Measurements from ENCODE around the gene C10orf67.
A peak's percentile ranks its signal among the peaks of the same experiment; 100 is the strongest.
"Not testable (repeated sequence)": the region's sequence is repeated elsewhere in the genome, so short reads cannot be mapped to it uniquely, and the experiment has no call there.

The C10orf67 gene

DNA sequence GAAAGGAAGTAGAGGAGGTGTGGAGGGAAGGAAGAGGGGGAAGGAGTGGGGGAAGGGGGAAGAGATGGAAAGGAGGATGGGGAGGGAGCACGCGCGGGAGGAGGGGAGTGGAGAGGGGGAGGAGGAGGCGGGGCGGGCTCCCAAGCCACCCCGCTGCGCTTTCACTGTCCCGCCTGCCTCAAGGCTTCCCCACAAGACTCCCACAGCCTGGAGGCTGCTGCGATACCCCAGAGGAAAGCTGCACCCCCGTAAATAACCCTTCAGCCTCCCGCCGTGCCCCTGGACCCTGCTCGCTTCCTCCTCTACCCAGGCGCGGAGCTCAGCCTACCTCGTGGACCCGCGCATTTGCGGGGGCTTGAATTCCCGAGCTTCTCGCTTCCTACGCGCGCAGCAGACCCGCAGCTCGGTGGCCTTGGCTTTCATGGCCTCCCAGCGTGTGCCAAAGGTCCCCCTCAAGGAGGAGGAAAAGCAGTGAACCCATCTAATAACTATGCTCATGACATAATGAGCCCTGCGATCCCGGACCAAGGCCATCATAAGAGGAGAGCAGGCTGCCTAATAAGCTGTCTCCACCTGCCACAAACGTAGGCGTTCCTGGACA lies at the start of gene C10orf67:
Gene C10orf67 (minus strand): TSS at position 557 of the 601 bp plus-strand sequence. CDS start 23 bp downstream, at position 534.
- peak; percentile 31 for DNase-seq

DNA sequence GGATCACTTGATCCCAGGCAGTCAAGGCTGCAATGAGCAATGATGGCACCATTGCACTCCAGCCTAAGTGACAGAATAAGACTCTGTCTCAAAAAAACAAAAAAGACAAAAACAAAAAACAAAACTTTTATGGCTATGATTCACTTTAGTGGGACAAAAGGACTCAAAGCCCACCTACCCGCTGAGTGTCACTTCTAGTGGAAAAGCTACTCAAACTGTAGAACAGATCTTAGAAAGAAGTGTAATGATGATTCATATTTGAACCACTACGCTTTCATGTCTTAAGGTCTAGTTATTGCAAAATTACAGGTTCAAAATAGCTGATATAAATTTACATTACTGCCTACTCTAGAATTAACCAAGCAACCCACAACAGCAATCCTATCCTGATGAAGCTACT lies 47.2 kb upstream of the C10orf67 start:
- no peak for DNase-seq

GRCh38 chr10:23390809-23391208 lies 46.2 kb upstream of the C10orf67 start:
- no peak for DNase-seq

DNA sequence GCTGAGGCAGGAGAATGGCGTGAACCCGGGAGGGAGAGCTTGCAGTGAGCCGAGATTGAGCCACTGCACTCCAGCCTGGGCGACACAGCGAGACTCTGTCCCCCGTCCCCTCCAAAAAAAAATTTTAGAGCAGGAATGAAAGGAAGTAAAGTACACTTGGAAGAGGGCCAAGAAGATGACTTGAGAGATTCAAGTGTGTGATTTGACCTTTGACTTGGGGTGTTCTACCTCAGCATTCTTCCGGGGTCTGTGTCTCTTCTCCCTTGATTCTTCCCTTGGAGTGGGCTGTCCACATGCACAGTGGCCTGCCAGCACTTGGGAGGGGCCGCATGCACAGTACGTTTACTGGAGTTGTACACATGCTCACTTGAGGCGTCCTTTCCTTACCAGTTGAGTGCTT lies 45.8 kb upstream of the C10orf67 start:
- DNase-seq: not testable (repeated sequence)

- not testable (repeated sequence) for DNase-seq
Observed at GRCh38 chr10:23387516-23387915, 42.9 kb upstream of the C10orf67 start.

GRCh38 chr10:23386052-23386451 lies 41.5 kb upstream of the C10orf67 start:
- DNase-seq: no peak

GRCh38 chr10:23384364-23384763 lies 39.8 kb upstream of the C10orf67 start:
- no peak for DNase-seq

GRCh38 chr10:23383637-23384036 lies 39.0 kb upstream of the C10orf67 start:
- DNase-seq: no peak

GRCh38 chr10:23381298-23382040 lies 36.9 kb upstream of the C10orf67 start:
- DNase-seq: no peak

- DNase-seq: no peak
Observed at GRCh38 chr10:23379686-23380085, 35.1 kb upstream of the C10orf67 start.

GRCh38 chr10:23376229-23376655 lies 31.6 kb upstream of the C10orf67 start:
- no peak for DNase-seq

DNA sequence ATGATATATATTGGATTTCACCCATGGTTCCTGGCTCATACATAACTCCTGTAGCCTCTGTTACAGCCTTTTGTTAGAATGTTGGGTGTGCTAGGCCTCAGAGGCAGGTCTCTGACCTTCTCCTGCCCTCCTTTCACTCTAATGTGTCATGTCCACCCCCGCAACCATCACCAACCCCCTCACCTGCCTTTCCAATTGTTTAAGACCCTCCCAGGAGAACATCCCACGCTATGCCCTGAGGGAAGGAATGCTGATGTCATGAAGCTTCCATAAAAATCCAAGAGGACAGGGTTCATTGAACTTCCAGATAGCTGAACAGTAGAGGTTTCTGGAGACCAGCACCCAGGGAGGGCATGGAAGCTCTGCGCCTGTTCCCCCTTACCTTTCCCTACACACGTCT lies 30.8 kb upstream of the C10orf67 start:
- no peak for DNase-seq

DNA sequence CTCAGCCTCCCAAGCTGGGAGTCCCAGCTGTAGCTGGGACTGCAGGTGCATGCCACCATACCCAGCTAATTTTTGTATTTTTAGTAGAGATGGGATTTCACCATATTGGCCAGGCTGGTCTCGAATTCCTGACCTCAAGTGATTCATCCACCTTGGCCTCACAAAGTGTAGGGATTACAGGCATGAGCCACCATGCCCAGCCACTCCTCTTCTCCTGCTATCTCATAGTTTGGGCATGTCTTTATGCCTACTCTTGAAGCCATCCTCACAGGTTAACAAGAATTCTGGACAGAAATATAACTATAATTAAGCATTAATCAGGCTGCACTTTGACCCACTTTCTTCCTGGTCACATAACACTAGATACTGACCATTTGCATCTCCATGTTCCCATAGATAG lies 28.6 kb upstream of the C10orf67 start:
- no peak for DNase-seq

DNA sequence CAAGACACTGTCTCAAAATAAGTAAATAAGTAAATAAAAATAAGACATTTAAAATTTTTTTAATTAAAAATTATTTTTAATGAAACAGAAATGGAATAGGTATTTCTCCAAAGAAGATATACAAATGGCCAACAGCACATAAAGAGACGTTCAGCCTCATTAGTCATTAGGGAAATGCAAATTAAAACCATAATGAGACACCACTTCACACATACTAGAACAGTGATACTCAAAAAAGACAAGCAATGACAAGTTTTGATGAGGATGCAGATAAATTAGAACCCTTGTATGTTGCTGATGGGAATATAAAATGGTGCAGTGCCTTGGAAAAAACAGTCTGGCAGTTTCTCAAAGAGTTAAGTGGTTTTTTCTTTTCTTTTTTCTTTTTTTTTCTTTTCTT lies 26.5 kb upstream of the C10orf67 start:
- DNase-seq: no peak

GRCh38 chr10:23370106-23370505 lies 25.5 kb upstream of the C10orf67 start:
- no peak for DNase-seq

- DNase-seq: no peak
Observed at GRCh38 chr10:23368816-23369640, 24.4 kb upstream of the C10orf67 start.

DNA sequence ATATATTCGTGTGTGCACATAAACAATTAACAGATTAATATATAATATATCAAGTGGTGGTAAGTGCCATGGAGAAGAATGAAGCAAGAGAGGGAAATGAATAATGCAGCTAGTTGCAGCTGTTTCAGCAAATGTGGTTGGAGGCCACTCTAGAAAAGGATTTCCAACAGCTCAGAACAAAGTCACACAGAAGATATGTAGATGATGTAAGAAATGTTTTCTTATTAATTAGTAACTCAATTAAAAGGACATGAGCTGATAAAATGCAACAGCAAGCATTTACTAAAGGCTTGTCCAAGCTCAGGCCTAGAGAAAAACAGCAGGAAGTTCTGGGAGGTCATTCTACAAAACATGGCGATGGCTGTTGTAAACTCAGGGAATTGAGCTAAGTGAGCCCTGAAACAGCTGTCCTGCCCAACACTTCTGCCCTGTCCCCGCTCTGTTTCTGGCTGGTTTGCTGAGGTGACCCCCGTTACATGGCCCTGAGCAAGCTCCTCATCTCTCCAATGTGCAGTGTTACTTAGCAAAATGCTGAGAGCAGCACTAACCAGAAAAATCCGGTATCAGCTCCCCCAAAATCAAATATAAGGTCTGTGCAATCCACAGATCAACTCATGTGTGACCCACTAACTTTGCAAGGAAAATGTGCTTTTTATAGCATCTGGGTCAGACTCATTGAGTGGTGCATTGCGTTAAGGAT lies 23.4 kb upstream of the C10orf67 start:
- DNase-seq: no peak

DNA sequence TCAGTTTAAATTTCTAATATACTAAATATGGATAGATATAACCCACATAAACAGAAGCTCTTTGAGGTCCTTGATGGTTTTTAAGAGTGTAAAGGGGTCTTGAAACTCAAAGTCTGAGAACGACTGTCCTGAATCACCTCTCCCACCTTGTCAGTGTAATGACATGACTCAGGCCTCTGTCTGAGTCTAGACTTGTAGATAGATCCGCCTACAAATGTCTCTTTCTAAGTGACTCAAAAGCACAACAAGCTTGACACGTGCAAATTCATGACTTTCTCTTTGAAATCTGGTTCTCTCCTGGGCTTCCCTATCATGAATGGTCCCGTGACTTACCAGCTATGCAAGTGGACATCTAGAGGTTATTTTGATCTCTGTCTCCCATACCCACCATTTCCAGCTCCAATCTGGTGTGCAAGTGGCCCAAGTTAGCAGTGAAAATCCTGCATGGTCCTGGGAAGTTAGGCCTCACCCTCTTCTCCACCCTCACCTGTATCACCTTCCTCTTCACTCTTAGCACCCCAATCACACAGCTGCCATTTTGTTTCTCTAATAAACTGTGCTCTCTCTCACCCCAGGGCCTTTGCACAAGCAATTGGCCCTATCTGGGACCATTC lies 20.9 kb upstream of the C10orf67 start:
- DNase-seq: not testable (repeated sequence)

DNA sequence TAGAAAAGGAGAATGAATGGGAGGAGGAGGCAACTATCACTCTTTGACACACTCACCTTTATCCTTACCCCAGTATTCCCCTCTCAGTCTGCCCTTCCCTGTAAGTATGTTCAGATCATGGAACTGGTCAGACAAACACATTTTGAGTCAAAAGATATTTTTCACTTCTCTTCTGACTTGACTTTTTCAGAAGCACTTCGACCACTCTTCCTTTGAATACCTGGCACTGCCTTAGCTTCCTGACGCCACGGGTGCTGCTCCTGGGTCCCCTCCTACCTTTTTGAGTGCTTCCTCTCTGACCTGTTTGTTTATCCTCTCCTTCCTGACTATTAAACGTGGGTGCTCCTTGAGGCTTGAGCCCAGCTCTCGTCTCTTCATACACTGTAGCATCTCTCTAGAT lies 19.8 kb upstream of the C10orf67 start:
- DNase-seq: no peak

DNA sequence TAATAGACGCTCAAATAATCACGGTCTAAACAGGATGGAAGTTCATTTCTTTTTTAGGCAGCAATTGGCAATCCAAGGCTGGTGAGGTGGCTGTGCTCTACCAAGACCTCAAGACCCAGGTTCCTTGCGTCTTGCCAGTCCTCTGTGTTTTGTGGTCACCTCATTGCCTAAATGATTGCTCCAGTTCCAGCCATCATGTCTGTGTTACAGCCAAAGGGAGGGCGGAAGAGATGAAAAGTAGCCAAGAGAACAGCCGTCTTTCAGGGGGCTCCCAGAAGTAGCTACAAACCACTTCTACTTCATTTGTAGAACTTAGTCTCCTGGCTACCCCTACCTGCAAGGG lies 19.2 kb upstream of the C10orf67 start:
- peak; percentile 28 for DNase-seq

DNA sequence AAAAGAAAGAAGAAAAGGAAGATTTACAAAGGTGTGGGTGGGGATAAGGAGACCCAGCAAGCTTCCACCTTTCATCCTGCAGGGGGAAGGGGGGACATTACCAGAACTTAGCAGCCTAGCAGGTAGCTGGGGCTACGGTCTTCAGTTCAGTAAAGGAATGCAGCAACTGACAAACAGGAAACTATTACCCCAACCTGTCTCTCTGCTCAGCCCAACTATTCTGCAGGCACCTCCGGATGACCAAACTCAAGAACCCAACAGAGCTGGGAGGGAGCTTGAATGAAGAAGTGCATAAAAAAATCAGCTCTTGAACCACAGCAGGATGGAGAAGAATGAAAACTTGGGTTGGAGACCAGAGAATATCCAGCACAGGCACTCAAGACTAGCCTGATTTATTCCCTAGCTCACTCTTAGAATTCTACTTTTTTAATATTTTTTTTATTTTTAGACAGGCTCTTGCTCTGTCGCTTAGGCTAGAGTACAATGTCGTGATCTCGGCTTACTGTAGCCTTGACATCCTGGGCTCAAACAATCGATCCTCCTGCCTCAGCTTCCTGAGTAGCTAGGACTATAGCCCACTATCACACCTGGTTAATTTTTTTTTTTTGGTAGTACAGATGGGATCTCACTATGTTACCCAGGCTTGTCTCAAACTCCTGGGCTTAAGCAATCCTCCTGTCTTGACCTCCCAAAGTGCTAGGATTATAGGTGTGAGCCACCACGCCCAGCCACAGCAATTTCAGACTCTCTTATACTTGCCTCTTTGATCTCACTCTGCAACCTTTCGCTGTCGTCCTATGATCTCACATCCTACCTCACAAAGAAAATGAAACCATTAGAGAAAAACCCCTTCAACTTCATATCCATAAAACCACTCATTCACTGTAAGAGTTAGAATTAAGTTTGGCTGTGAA lies 18.5 kb upstream of the C10orf67 start:
- DNase-seq: peak; percentile 36
